Heart left ventricle (tissue), 13 donors: ENCODE measurements around the gene WBP1L.

ENCODE experiments used
- POLR2A ChIP-seq, 2 donors: fragments of 450-650 bp; IDR thresholded peaks; one replicate each; pipeline ENCODE4 v1.6.1; 2017; ENCODE audit warnings: antibody characterized with exemption in 2 of 2, mild to moderate bottlenecking in 2 of 2, moderate library complexity in 2 of 2
- TF ChIP-seq, protein P1 (sequence below), 12 donors: fragments of 200-600 bp; sonication (generic) in 4 of 12; IDR thresholded peaks; one replicate each; pipeline versions ENCODE4 v1.5.0 to v1.8.0; 2018 to 2022; ENCODE audit warnings: antibody characterized with exemption in 12 of 12, mild to moderate bottlenecking in 5 of 12
- donor health status: ischemic (EF 13 %, LVEDD 7.1; RV severe dilation, severe dysfunction).
- donor health status: DM: no; HTN: yes; CAD: no.
- donor health status: DM: no; HTN: no; CAD: no.
- donor health status: ischemic (EF 25% LVEDD 6.9; RV normal size, moderate dysfunction).
- donor health status: ischemic (EF 25% LVEDD 5.7; RV mildly dilated, moderate dysfunction).
- donor health status: ischemic (EF 35%, LVEDD 5.7; RV mildly dilated, moderate dysfunction).
- donor health status: nonischemic (EF 11% LVEDD 7.7; RV severe dilation, severe dysfunction).
- donor health status: DM: yes; HTN: yes; CAD: no.
- donor health status: PGD.
- donor health status: ischemic (EF 29% LVEDD 5.4; RV normal size, mild dysfunction).
- donor health status: nonischemic (EF 23%, LVEDD 6.1; RV moderate dilation, normal function).

- TF ChIP-seq, protein P1, sequence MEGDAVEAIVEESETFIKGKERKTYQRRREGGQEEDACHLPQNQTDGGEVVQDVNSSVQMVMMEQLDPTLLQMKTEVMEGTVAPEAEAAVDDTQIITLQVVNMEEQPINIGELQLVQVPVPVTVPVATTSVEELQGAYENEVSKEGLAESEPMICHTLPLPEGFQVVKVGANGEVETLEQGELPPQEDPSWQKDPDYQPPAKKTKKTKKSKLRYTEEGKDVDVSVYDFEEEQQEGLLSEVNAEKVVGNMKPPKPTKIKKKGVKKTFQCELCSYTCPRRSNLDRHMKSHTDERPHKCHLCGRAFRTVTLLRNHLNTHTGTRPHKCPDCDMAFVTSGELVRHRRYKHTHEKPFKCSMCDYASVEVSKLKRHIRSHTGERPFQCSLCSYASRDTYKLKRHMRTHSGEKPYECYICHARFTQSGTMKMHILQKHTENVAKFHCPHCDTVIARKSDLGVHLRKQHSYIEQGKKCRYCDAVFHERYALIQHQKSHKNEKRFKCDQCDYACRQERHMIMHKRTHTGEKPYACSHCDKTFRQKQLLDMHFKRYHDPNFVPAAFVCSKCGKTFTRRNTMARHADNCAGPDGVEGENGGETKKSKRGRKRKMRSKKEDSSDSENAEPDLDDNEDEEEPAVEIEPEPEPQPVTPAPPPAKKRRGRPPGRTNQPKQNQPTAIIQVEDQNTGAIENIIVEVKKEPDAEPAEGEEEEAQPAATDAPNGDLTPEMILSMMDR (IDR thresholded peaks at IDR 0.05), result peak in 2 of 12 donors; percentile 8 to 13
- TF ChIP-seq POLR2A (IDR thresholded peaks at IDR 0.05), result no peak
These were observed 39.8 kb downstream of the WBP1L start for GRCh38 chr10:102783568-102783967.
